ENCODE measurements around the gene RNF13. TPM values are rescaled to one million over a fixed set of nuclear protein-coding genes. Genes with fewer than 3 reads are reported as not detected.

The RNF13 gene
- total RNA-seq, 2 donors from 2014 or later = 30.6 to 48.0 TPM

DNA sequence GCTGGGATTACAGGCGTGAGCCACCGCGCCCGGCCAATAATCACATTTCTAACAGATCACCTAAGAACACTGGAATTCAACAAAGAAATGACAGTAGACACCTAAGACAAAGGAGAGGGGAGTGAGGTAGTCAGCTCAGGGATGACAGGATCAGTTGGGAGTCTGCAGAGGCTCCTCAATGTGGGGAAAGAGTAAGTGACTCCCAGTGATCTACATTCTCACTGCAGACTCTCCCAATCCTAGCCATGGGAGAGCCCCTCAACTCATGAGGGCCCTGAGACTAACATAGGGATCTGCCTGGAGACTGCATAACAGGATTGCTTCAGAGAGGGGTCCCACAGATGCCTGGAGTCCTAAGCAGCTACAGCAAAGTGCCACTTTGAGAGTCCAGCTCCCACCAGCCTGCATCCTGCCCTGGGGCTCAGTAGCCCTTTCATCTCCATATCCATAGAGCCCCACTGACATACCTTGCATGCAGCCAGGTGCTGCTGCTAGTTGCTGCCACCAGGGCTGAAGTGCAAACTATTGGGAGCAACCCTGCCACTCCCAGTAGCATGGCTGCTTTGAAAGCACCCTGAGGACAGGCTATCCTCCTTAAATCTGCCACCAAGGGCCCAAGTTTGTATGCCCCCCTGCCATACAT is 179.5 kb downstream of the RNF13 start:
- Mint-ChIP-seq H3K4me3 (no peak overlapping the region), H3K27me3 (peaks cover 10 to 23% of the 10 kb centered on the region in 2 donors), H3K9me3 (peaks cover 14% of the 10 kb centered on the region), H3K36me3 (peaks cover 7% of the 10 kb centered on the region), H3K4me1 (ENCODE audit: low read depth in 2 of 2) (no peaks in the 10 kb centered on the region), H3K27ac (no peak overlapping the region)
- no peak for DNase-seq (ENCODE audit: low spot score)
- ATAC-seq = peak in 1 of 2 donors; percentile 17

DNA sequence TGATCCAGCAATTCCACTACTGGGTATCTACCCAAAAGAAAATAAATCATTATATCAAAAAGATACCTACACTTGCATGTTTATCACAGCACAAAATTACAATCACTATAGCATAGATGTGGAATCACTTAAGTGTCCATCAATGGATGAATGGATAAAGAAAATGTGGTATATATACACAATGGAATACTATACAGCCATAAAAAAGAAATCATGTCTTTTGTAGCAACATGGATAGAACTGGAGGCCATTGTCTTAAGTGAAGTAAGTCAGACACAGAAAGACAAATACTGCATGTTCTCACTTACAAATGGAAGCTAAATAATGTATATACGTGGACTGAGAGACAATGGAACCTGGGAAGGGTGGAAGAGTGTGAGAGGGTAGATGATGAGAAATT is 185.9 kb downstream of the RNF13 start:
- H3K27me3 Mint-ChIP-seq = peaks cover 13 to 53% of the 10 kb centered on the region in 2 donors
- H3K4me1 Mint-ChIP-seq (ENCODE audit: low read depth in 2 of 2) = no peaks in the 10 kb centered on the region
- peaks cover 7% of the 10 kb centered on the region for H3K36me3 Mint-ChIP-seq
- no peak overlapping the region for H3K27ac Mint-ChIP-seq
- H3K4me3 Mint-ChIP-seq = no peak overlapping the region
- peaks cover 10% of the 10 kb centered on the region for H3K9me3 Mint-ChIP-seq
- no peak for DNase-seq (ENCODE audit: low spot score)
- no peak for ATAC-seq

- peaks cover 13 to 53% of the 10 kb centered on the region in 2 donors for H3K27me3 Mint-ChIP-seq
- ATAC-seq = no peak
- peaks cover 10% of the 10 kb centered on the region for H3K9me3 Mint-ChIP-seq
- peaks cover 7% of the 10 kb centered on the region for H3K36me3 Mint-ChIP-seq
- no peak for DNase-seq (ENCODE audit: low spot score)
- H3K4me3 Mint-ChIP-seq = no peak overlapping the region
- H3K27ac Mint-ChIP-seq = no peak overlapping the region
- no peaks in the 10 kb centered on the region for H3K4me1 Mint-ChIP-seq (ENCODE audit: low read depth in 2 of 2)
Measured at GRCh38 chr3:149999421-149999820, 186.4 kb downstream of the RNF13 start.

- Mint-ChIP-seq H3K36me3 (no peaks in the 10 kb centered on the region), H3K4me3 (no peak overlapping the region), H3K4me1 (ENCODE audit: low read depth in 2 of 2) (no peaks in the 10 kb centered on the region), H3K27me3 (peaks cover 16 to 48% of the 10 kb centered on the region in 2 donors), H3K27ac (no peak overlapping the region), H3K9me3 (peaks cover 3% of the 10 kb centered on the region)
- no peak for ATAC-seq
- no peak for DNase-seq (ENCODE audit: low spot score)
Measured at GRCh38 chr3:150000641-150001040, 187.6 kb downstream of the RNF13 start.

- Mint-ChIP-seq H3K4me1 (ENCODE audit: low read depth in 2 of 2) (no peaks in the 10 kb centered on the region), H3K27ac (no peak overlapping the region), H3K4me3 (no peak overlapping the region), H3K27me3 (peaks cover 14 to 18% of the 10 kb centered on the region in 2 donors), H3K36me3 (no peaks in the 10 kb centered on the region), H3K9me3 (no peaks in the 10 kb centered on the region)
- DNase-seq (ENCODE audit: low spot score) (no peak), ATAC-seq (no peak)
Measured at GRCh38 chr3:150005243-150006112, 192.5 kb downstream of the RNF13 start.

DNA sequence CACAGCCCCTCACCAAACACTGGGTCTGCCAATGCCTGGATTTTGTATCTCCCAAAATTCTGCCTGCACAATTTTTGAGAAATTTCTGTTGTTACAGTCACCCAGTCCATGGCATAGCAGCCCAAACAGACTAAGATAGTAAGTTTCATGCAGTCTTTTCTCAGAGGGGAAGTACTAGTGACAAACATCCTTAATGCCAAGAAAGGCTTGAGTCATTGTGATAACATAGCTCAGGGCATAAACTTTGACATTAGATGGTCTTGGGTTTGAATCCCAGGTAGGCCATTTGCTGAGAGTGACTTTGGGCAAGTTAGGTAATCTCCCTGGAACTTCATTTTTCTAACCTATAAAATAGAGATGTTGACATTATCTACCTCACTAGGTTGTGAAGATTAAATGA is 193.8 kb downstream of the RNF13 start:
- no peak overlapping the region for H3K4me3 Mint-ChIP-seq
- no peak overlapping the region for H3K27ac Mint-ChIP-seq
- H3K9me3 Mint-ChIP-seq = no peaks in the 10 kb centered on the region
- H3K27me3 Mint-ChIP-seq = peaks cover 9 to 14% of the 10 kb centered on the region in 2 donors
- no peaks in the 10 kb centered on the region for H3K36me3 Mint-ChIP-seq
- no peak for DNase-seq (ENCODE audit: low spot score)
- ATAC-seq = no peak
- no peaks in the 10 kb centered on the region for H3K4me1 Mint-ChIP-seq (ENCODE audit: low read depth in 2 of 2)

Other genes with a start within 250 kb of the RNF13 start
- 1 to 10 TPM in 1 of 2 donors, under 1 TPM in 1; 0.55 to 6.7 TPM for gene WWTR1, start 155.2 kb upstream of the RNF13 start, total RNA-seq
- 10 to 100 TPM; 29.4 to 41.9 TPM for gene COMMD2, start 60.7 kb upstream of the RNF13 start, total RNA-seq
- gene ANKUB1, start 20.7 kb upstream of the RNF13 start, total RNA-seq = not detected
- gene PFN2, start 157.7 kb downstream of the RNF13 start, total RNA-seq = 1 to 10 TPM; 1.1 to 4.4 TPM

All from natural killer cell treated with Interleukin-12 subunit alpha and Interleukin-12 subunit beta and Interleukin-15 and Interleukin-18, amount 100 ng/mL, for 72 hours (primary cell).